HEK293 (cell line): ENCODE results near the gene PLEKHG4.

ENCODE experiments used
- CTCF ChIA-PET: fragments of 350-600 bp; formaldehyde crosslinking; extraction: SDS; loops from one replicate; lab custom pipeline; 2021; ENCODE audit warnings: antibody characterized with exemption; lab: Yijun Ruan, JAX
- POLR2A ChIA-PET: fragments of 300-600 bp; formaldehyde crosslinking; extraction: SDS; loops from one replicate; lab custom pipeline; 2020; ENCODE audit warnings: antibody characterized with exemption, inconsistent platforms; lab: Yijun Ruan, JAX
- H3K27ac ChIP-seq: fragments of 200-500 bp; sonication (Bioruptor generic); 2 replicates; pipeline ENCODE4 v1.5.1; 2014; ENCODE audit warnings: low read depth, low read length, control low read depth, inconsistent platforms; ENCODE audit errors: extremely low read depth
- H3K36me3 ChIP-seq, 2 experiments: fragments of 200-500 bp in 1 of 2; sonication (Bioruptor generic) in 1 of 2; 1 replicate in 1 of 2; 2 replicates in 1 of 2; pipeline ENCODE4 v1.5.1; 2014 to 2017; ENCODE audit warnings: inconsistent platforms in 2 of 2, low read length in 2 of 2; ENCODE audit not compliant: control insufficient read depth in 2 of 2, insufficient read depth in 1 of 2
- H3K4me1 ChIP-seq: fragments of 200-500 bp; sonication (Bioruptor generic); 2 replicates; pipeline ENCODE4 v1.5.1; 2014; ENCODE audit warnings: mild to moderate bottlenecking, low read length, inconsistent platforms; ENCODE audit not compliant: control insufficient read depth, insufficient read depth
- H3K4me3 ChIP-seq: 2 replicates; pipeline ENCODE4 v1.5.1; 2011; ENCODE audit warnings: low read depth, mild to moderate bottlenecking, control low read depth, low read length, moderate library complexity
- H3K9me3 ChIP-seq: fragments of 200-500 bp; sonication (Bioruptor generic); 2 replicates; pipeline ENCODE4 v1.5.1; 2014; ENCODE audit warnings: low read depth, low read length, inconsistent platforms; ENCODE audit not compliant: control insufficient read depth, insufficient read depth
- KLF10 ChIP-seq: fragments of 450-650 bp; IDR thresholded peaks from 2 replicates; pipeline ENCODE4 v1.5.1; 2018; ENCODE audit warnings: missing biosample characterization, mild to moderate bottlenecking, missing genetic modification characterization
- RBAK ChIP-seq: fragments of 450-650 bp; formaldehyde crosslinking; IDR thresholded peaks from 2 replicates; pipeline ENCODE4 v1.5.1; 2016; ENCODE audit warnings: missing biosample characterization, missing genetic modification characterization
- ZNF132 ChIP-seq: fragments of 450-650 bp; formaldehyde crosslinking; IDR thresholded peaks from 2 replicates; pipeline ENCODE4 v1.5.1; 2017; ENCODE audit warnings: missing biosample characterization, missing genetic modification characterization, borderline replicate concordance
- ZNF157 ChIP-seq: fragments of 450-650 bp; formaldehyde crosslinking; IDR thresholded peaks from 2 replicates; pipeline ENCODE4 v1.5.1; 2016; ENCODE audit warnings: missing biosample characterization, missing genetic modification characterization
- ZNF184 ChIP-seq: fragments of 450-650 bp; IDR thresholded peaks from 2 replicates; pipeline ENCODE4 v1.5.1; 2018; ENCODE audit warnings: missing biosample characterization, mild to moderate bottlenecking, missing genetic modification characterization
- ZNF202 ChIP-seq: fragments of 450-650 bp; formaldehyde crosslinking; IDR thresholded peaks from 2 replicates; pipeline ENCODE4 v1.5.1; 2016; ENCODE audit warnings: missing biosample characterization, missing genetic modification characterization, borderline replicate concordance
- ZNF354C ChIP-seq: fragments of 450-650 bp; formaldehyde crosslinking; IDR thresholded peaks from 2 replicates; pipeline ENCODE4 v1.5.1; 2016; ENCODE audit warnings: missing biosample characterization, missing genetic modification characterization, low read depth, borderline replicate concordance
- ZNF37A ChIP-seq: fragments of 450-650 bp; IDR thresholded peaks from 2 replicates; pipeline ENCODE4 v1.5.1; 2018; ENCODE audit warnings: missing biosample characterization, missing genetic modification characterization
- ZNF501 ChIP-seq: fragments of 450-650 bp; formaldehyde crosslinking; IDR thresholded peaks from 2 replicates; pipeline ENCODE4 v1.5.1; 2016; ENCODE audit warnings: missing biosample characterization, missing genetic modification characterization
- ZNF518A ChIP-seq: fragments of 450-650 bp; formaldehyde crosslinking; conservative IDR thresholded peaks from 2 replicates; pipeline ENCODE4 v1.5.1; 2016; ENCODE audit warnings: low read depth, missing biosample characterization, missing genetic modification characterization
- ZNF664 ChIP-seq: fragments of 450-650 bp; formaldehyde crosslinking; IDR thresholded peaks from 2 replicates; pipeline ENCODE4 v1.5.1; 2016; ENCODE audit warnings: missing biosample characterization, missing genetic modification characterization
- TF ChIP-seq, protein P1 (sequence below): fragments of 450-650 bp; formaldehyde crosslinking; IDR thresholded peaks from 2 replicates; pipeline ENCODE4 v1.5.1; 2016; ENCODE audit warnings: missing biosample characterization, missing genetic modification characterization
- TF ChIP-seq, protein P2 (sequence below): fragments of 450-650 bp; formaldehyde crosslinking; IDR thresholded peaks from 2 replicates; pipeline ENCODE4 v1.5.1; 2016; ENCODE audit warnings: missing biosample characterization, missing genetic modification characterization
- TF ChIP-seq, protein P3 (sequence below): fragments of 450-650 bp; formaldehyde crosslinking; IDR thresholded peaks from 2 replicates; pipeline ENCODE4 v1.5.1; 2016; ENCODE audit warnings: missing biosample characterization, missing genetic modification characterization

PLEKHG4 gene

DNA sequence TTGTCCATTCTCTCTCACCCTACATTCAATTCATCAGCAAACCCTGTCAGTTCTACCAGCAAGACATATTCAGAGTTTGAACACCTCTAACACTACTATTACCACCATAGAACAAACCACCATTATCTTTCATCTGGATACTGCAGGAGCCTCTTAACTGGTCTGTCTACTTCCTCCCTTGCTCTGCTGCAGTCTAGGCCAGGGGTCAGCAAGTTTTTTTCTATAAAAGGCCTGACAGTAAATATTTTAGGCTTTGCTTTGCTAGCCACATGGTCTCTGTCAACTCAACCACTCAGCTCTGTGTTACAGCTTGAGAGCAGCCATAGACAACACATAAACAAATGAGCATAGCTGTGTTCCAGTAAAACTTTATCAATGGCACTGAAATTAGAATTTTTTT, 33.4 kb downstream of the PLEKHG4 start:
- Histone ChIP-seq H3K9me3 (no peaks in the 10 kb centered on the region), H3K4me1 (peaks cover 8% of the 10 kb centered on the region; the same call in 1 of the 2 replicates), H3K36me3 (no peaks in the 10 kb centered on the region; a peak in 1 of 3 replicates), H3K4me3 (no peak overlapping the region), H3K27ac (no peak overlapping the region)
- ChIA-PET POLR2A (no interaction called here), CTCF (interaction anchor here (0.6 to 4.3 kb wide), 7 partner anchors 14 to 127 kb away, joined by 3 to 18 read pairs (median 3); partner anchors contain the start of genes KCTD19 and LRRC36)
- TF ChIP-seq, protein P1, sequence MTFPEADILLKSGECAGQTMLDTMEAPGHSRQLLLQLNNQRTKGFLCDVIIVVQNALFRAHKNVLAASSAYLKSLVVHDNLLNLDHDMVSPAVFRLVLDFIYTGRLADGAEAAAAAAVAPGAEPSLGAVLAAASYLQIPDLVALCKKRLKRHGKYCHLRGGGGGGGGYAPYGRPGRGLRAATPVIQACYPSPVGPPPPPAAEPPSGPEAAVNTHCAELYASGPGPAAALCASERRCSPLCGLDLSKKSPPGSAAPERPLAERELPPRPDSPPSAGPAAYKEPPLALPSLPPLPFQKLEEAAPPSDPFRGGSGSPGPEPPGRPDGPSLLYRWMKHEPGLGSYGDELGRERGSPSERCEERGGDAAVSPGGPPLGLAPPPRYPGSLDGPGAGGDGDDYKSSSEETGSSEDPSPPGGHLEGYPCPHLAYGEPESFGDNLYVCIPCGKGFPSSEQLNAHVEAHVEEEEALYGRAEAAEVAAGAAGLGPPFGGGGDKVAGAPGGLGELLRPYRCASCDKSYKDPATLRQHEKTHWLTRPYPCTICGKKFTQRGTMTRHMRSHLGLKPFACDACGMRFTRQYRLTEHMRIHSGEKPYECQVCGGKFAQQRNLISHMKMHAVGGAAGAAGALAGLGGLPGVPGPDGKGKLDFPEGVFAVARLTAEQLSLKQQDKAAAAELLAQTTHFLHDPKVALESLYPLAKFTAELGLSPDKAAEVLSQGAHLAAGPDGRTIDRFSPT (tag by site-specific recombination): no peak
- TF ChIP-seq, protein P2, sequence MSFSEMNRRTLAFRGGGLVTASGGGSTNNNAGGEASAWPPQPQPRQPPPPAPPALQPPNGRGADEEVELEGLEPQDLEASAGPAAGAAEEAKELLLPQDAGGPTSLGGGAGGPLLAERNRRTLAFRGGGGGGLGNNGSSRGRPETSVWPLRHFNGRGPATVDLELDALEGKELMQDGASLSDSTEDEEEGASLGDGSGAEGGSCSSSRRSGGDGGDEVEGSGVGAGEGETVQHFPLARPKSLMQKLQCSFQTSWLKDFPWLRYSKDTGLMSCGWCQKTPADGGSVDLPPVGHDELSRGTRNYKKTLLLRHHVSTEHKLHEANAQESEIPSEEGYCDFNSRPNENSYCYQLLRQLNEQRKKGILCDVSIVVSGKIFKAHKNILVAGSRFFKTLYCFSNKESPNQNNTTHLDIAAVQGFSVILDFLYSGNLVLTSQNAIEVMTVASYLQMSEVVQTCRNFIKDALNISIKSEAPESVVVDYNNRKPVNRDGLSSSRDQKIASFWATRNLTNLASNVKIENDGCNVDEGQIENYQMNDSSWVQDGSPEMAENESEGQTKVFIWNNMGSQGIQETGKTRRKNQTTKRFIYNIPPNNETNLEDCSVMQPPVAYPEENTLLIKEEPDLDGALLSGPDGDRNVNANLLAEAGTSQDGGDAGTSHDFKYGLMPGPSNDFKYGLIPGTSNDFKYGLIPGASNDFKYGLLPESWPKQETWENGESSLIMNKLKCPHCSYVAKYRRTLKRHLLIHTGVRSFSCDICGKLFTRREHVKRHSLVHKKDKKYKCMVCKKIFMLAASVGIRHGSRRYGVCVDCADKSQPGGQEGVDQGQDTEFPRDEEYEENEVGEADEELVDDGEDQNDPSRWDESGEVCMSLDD: no peak
- TF ChIP-seq ZNF518A (tag by site-specific recombination): no peak
- no peak for TF ChIP-seq ZNF184 (tag by site-specific recombination)

GRCh38 chr16:67317853-67318252, 38.5 kb downstream of the PLEKHG4 start:
- no peak for TF ChIP-seq RBAK (tag by site-specific recombination)
- no peak for TF ChIP-seq ZNF37A
- TF ChIP-seq, protein P3, sequence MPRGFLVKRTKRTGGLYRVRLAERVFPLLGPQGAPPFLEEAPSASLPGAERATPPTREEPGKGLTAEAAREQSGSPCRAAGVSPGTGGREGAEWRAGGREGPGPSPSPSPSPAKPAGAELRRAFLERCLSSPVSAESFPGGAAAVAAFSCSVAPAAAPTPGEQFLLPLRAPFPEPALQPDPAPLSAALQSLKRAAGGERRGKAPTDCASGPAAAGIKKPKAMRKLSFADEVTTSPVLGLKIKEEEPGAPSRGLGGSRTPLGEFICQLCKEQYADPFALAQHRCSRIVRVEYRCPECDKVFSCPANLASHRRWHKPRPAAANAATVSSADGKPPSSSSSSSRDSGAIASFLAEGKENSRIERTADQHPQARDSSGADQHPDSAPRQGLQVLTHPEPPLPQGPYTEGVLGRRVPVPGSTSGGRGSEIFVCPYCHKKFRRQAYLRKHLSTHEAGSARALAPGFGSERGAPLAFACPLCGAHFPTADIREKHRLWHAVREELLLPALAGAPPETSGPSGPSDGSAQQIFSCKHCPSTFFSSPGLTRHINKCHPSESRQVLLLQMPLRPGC: no peak
- no peak for TF ChIP-seq ZNF354C (tag by site-specific recombination)
- no peak for TF ChIP-seq ZNF664 (tag by site-specific recombination)
- no peak for TF ChIP-seq ZNF202 (tag by site-specific recombination)
- no peak for TF ChIP-seq ZNF157 (tag by site-specific recombination)
- no peak for TF ChIP-seq KLF10 (tag by site-specific recombination)
- no peak for TF ChIP-seq ZNF132
- TF ChIP-seq ZNF501 (tag by site-specific recombination): no peak
- H3K27ac ChIP-seq: no peak overlapping the region
- no peaks in the 10 kb centered on the region for H3K4me1 ChIP-seq
- ChIA-PET CTCF (interaction anchor here (0.8 kb wide), 1 partner anchor 196 kb away, joined by 4 read pairs; no protein-coding TSS in a partner anchor), POLR2A (no interaction called here)
- H3K4me3 ChIP-seq: no peak overlapping the region
- no peaks in the 10 kb centered on the region; a peak in 1 of 3 replicates for H3K36me3 ChIP-seq
- H3K9me3 ChIP-seq: no peaks in the 10 kb centered on the region
